Stomach (tissue), 4 donors: ENCODE data around the gene FBXL2.

ENCODE experiments used
- EP300 ChIP-seq: sonication (generic); formaldehyde crosslinking; IDR thresholded peaks from one replicate; pipeline ENCODE4 v1.6.1; 2017; ENCODE audit warnings: antibody characterized with exemption
- TF ChIP-seq, protein P1 (sequence below), 7 experiments: fragments of 450-650 bp in 4 of 7; fragments of 200-600 bp in 3 of 7; sonication (generic) in 3 of 7; IDR thresholded peaks; one replicate each; pipeline ENCODE4 v1.5.1; 2016 to 2019; ENCODE audit warnings: antibody characterized with exemption in 7 of 7, control low read depth in 2 of 7, mild to moderate bottlenecking in 1 of 7

DNA sequence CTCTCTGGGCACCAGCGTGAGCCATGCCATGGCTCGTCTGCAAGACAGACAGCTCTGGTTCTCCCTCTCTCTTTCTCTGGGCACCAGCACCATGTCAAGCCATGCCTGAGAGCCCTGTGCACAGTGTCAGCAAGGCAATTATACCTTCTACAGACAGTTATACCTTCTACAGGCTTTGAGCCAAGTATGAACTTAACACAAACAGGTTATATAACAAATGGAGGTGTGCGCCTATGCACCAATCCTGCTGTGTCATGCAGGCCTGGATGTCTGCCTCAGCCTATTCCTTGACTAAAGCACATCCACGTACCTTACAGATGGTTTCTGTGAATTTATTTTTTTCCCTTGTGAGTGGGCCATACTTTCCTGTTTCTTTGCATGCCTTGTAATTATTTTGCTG is 5.9 kb upstream of the FBXL2 start:
- TF ChIP-seq EP300 = no peak
- TF ChIP-seq, protein P1, sequence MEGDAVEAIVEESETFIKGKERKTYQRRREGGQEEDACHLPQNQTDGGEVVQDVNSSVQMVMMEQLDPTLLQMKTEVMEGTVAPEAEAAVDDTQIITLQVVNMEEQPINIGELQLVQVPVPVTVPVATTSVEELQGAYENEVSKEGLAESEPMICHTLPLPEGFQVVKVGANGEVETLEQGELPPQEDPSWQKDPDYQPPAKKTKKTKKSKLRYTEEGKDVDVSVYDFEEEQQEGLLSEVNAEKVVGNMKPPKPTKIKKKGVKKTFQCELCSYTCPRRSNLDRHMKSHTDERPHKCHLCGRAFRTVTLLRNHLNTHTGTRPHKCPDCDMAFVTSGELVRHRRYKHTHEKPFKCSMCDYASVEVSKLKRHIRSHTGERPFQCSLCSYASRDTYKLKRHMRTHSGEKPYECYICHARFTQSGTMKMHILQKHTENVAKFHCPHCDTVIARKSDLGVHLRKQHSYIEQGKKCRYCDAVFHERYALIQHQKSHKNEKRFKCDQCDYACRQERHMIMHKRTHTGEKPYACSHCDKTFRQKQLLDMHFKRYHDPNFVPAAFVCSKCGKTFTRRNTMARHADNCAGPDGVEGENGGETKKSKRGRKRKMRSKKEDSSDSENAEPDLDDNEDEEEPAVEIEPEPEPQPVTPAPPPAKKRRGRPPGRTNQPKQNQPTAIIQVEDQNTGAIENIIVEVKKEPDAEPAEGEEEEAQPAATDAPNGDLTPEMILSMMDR (IDR thresholded peaks at IDR 0.05) = no peak
